Activated naive CD4-positive, alpha-beta T cell treated with anti-CD3 and anti-CD28 coated beads, Interleukin-2, amount 50 U/mL, for 24 hours (primary cell): Measurements from ENCODE around the gene MITD1.
A peak's percentile ranks its signal among the peaks of the same experiment; 100 is the strongest.
"Not testable (repeated sequence)": the region's sequence is repeated elsewhere in the genome, so short reads cannot be mapped to it uniquely, and the experiment has no call there.

Source experiments
- H3K27ac Mint-ChIP-seq: one replicate; pipeline ENCODE4 v1.8.0; 2021; ENCODE audit warnings: mild to moderate bottlenecking, mixed read lengths
- H3K27me3 Mint-ChIP-seq: one replicate; pipeline ENCODE4 v1.8.0; 2021; ENCODE audit warnings: mixed read lengths
- H3K36me3 Mint-ChIP-seq: one replicate; pipeline ENCODE4 v1.8.0; 2021; ENCODE audit warnings: mixed read lengths
- H3K4me1 Mint-ChIP-seq: one replicate; pipeline ENCODE4 v1.8.0; 2021; ENCODE audit warnings: mixed read lengths
- H3K4me3 Mint-ChIP-seq: one replicate; pipeline ENCODE4 v1.8.0; 2021; ENCODE audit warnings: mild to moderate bottlenecking, mixed read lengths
- H3K9me3 Mint-ChIP-seq: one replicate; pipeline ENCODE4 v1.8.0; 2021; ENCODE audit warnings: mixed read lengths

The MITD1 gene

GRCh38 chr2:99180755-99181623 is at the start of gene MITD1, which contains the start of gene MRPL30:
Gene MITD1 (minus strand): TSS chr2:99181058. CDS start chr2:99180981, 77 bp downstream.
Gene MRPL30 (plus strand): TSS chr2:99181184. CDS start chr2:99186204, 5,020 bp downstream.
- no peaks in the 10 kb centered on the region for H3K27me3 Mint-ChIP-seq
- H3K9me3 Mint-ChIP-seq: no peaks in the 10 kb centered on the region
- peak within 1 kb of the TSS; percentile 100 for H3K4me3 Mint-ChIP-seq
- H3K36me3 Mint-ChIP-seq: peaks cover 11% of the 10 kb centered on the region
- peaks cover 69% of the 10 kb centered on the region for H3K4me1 Mint-ChIP-seq
- H3K27ac Mint-ChIP-seq: peak within 1 kb of the TSS; percentile 99

GRCh38 chr2:99217929-99218501 is 37.2 kb upstream of the MITD1 start:
- H3K27ac Mint-ChIP-seq: no peak overlapping the region
- H3K4me1 Mint-ChIP-seq: no peaks in the 10 kb centered on the region
- peaks cover 21% of the 10 kb centered on the region for H3K36me3 Mint-ChIP-seq
- H3K4me3 Mint-ChIP-seq: no peak overlapping the region
- no peaks in the 10 kb centered on the region for H3K27me3 Mint-ChIP-seq
- no peaks in the 10 kb centered on the region for H3K9me3 Mint-ChIP-seq

GRCh38 chr2:99216096-99216495 is 35.2 kb upstream of the MITD1 start:
- H3K9me3 Mint-ChIP-seq: no peaks in the 10 kb centered on the region
- H3K4me3 Mint-ChIP-seq: no peak overlapping the region
- no peaks in the 10 kb centered on the region for H3K27me3 Mint-ChIP-seq
- H3K27ac Mint-ChIP-seq: no peak overlapping the region
- no peaks in the 10 kb centered on the region for H3K4me1 Mint-ChIP-seq
- peaks cover 17% of the 10 kb centered on the region for H3K36me3 Mint-ChIP-seq

GRCh38 chr2:99205491-99205890 is 24.6 kb upstream of the MITD1 start:
- peaks cover 28% of the 10 kb centered on the region for H3K36me3 Mint-ChIP-seq
- H3K27ac Mint-ChIP-seq: no peak overlapping the region
- no peaks in the 10 kb centered on the region for H3K9me3 Mint-ChIP-seq
- no peak overlapping the region for H3K4me3 Mint-ChIP-seq
- no peaks in the 10 kb centered on the region for H3K4me1 Mint-ChIP-seq
- no peaks in the 10 kb centered on the region for H3K27me3 Mint-ChIP-seq

GRCh38 chr2:99201959-99202678 is 21.3 kb upstream of the MITD1 start:
- peaks cover 10% of the 10 kb centered on the region for H3K36me3 Mint-ChIP-seq
- H3K27me3 Mint-ChIP-seq: no peaks in the 10 kb centered on the region
- H3K9me3 Mint-ChIP-seq: no peaks in the 10 kb centered on the region
- H3K4me3 Mint-ChIP-seq: no peak overlapping the region
- H3K27ac Mint-ChIP-seq: peak overlapping the region; percentile 2
- no peaks in the 10 kb centered on the region for H3K4me1 Mint-ChIP-seq

GRCh38 chr2:99200076-99200800 is 19.4 kb upstream of the MITD1 start:
- Mint-ChIP-seq H3K27me3 (no peaks in the 10 kb centered on the region), H3K27ac (peak overlapping the region; percentile 52), H3K9me3 (no peaks in the 10 kb centered on the region), H3K4me3 (no peak overlapping the region), H3K4me1 (no peaks in the 10 kb centered on the region), H3K36me3 (peaks cover 4% of the 10 kb centered on the region)

GRCh38 chr2:99198103-99198841 is 17.4 kb upstream of the MITD1 start:
- Mint-ChIP-seq H3K9me3 (no peaks in the 10 kb centered on the region), H3K27me3 (no peaks in the 10 kb centered on the region)

GRCh38 chr2:99192364-99192763 is 11.5 kb upstream of the MITD1 start:
- Mint-ChIP-seq H3K36me3 (peaks cover 23% of the 10 kb centered on the region), H3K4me1 (peaks cover 24% of the 10 kb centered on the region)
- not testable (repeated sequence) for H3K27me3 Mint-ChIP-seq, H3K27ac Mint-ChIP-seq, H3K9me3 Mint-ChIP-seq, H3K4me3 Mint-ChIP-seq

More at GRCh38 chr2:99198103-99198841, 17.4 kb upstream of the MITD1 start:
- H3K4me1 Mint-ChIP-seq: no peaks in the 10 kb centered on the region
- no peak overlapping the region for H3K4me3 Mint-ChIP-seq
- no peak overlapping the region for H3K27ac Mint-ChIP-seq
- peaks cover 7% of the 10 kb centered on the region for H3K36me3 Mint-ChIP-seq

- H3K9me3 Mint-ChIP-seq: no peaks in the 10 kb centered on the region
- peaks cover 27% of the 10 kb centered on the region for H3K4me1 Mint-ChIP-seq
- H3K27ac Mint-ChIP-seq: no peak overlapping the region
- no peak overlapping the region for H3K4me3 Mint-ChIP-seq
- no peaks in the 10 kb centered on the region for H3K27me3 Mint-ChIP-seq
- H3K36me3 Mint-ChIP-seq: peaks cover 23% of the 10 kb centered on the region
Measured at GRCh38 chr2:99190548-99190947, 9.7 kb upstream of the MITD1 start.

GRCh38 chr2:99188357-99188756 is 7.5 kb upstream of the MITD1 start:
- Mint-ChIP-seq H3K36me3 (peaks cover 17% of the 10 kb centered on the region), H3K27me3 (no peaks in the 10 kb centered on the region), H3K9me3 (no peaks in the 10 kb centered on the region), H3K27ac (no peak overlapping the region), H3K4me3 (no peak overlapping the region), H3K4me1 (peaks cover 41% of the 10 kb centered on the region)

GRCh38 chr2:99187011-99187410 is 6.2 kb upstream of the MITD1 start:
- no peaks in the 10 kb centered on the region for H3K9me3 Mint-ChIP-seq
- H3K4me3 Mint-ChIP-seq: no peak overlapping the region
- no peaks in the 10 kb centered on the region for H3K27me3 Mint-ChIP-seq
- no peak overlapping the region for H3K27ac Mint-ChIP-seq
- peaks cover 12% of the 10 kb centered on the region for H3K36me3 Mint-ChIP-seq
- peaks cover 48% of the 10 kb centered on the region for H3K4me1 Mint-ChIP-seq

- Mint-ChIP-seq H3K4me1 (peaks cover 51% of the 10 kb centered on the region), H3K27me3 (no peaks in the 10 kb centered on the region), H3K27ac (no peak overlapping the region), H3K9me3 (no peaks in the 10 kb centered on the region), H3K36me3 (peaks cover 10% of the 10 kb centered on the region), H3K4me3 (no peak overlapping the region)
Measured at GRCh38 chr2:99184811-99185210, 4.0 kb upstream of the MITD1 start.

- peaks cover 8% of the 10 kb centered on the region for H3K36me3 Mint-ChIP-seq
- no peaks in the 10 kb centered on the region for H3K27me3 Mint-ChIP-seq
- H3K4me1 Mint-ChIP-seq: peaks cover 55% of the 10 kb centered on the region
- H3K27ac Mint-ChIP-seq: peak overlapping the region; percentile 56
- H3K9me3 Mint-ChIP-seq: no peaks in the 10 kb centered on the region
- peak overlapping the region; percentile 38 for H3K4me3 Mint-ChIP-seq
Measured at GRCh38 chr2:99183025-99183424, 2.2 kb upstream of the MITD1 start.

- no peak overlapping the region for H3K27ac Mint-ChIP-seq
- H3K4me1 Mint-ChIP-seq: peaks cover 66% of the 10 kb centered on the region
- H3K36me3 Mint-ChIP-seq: peaks cover 11% of the 10 kb centered on the region
- no peaks in the 10 kb centered on the region for H3K27me3 Mint-ChIP-seq
- H3K9me3 Mint-ChIP-seq: no peaks in the 10 kb centered on the region
- peak overlapping the region; percentile 100 for H3K4me3 Mint-ChIP-seq
Measured at GRCh38 chr2:99181624-99182000, 754 bp upstream of the MITD1 start.
